Ammon's horn (tissue), 1 donor: ENCODE results near the gene PRRG2.

Experiments used
- DNase-seq: peaks from one replicate; pipeline ENCODE4 v3.0.0-alpha.2; 2016; ENCODE audit warnings: low spot score

PRRG2 gene

DNA sequence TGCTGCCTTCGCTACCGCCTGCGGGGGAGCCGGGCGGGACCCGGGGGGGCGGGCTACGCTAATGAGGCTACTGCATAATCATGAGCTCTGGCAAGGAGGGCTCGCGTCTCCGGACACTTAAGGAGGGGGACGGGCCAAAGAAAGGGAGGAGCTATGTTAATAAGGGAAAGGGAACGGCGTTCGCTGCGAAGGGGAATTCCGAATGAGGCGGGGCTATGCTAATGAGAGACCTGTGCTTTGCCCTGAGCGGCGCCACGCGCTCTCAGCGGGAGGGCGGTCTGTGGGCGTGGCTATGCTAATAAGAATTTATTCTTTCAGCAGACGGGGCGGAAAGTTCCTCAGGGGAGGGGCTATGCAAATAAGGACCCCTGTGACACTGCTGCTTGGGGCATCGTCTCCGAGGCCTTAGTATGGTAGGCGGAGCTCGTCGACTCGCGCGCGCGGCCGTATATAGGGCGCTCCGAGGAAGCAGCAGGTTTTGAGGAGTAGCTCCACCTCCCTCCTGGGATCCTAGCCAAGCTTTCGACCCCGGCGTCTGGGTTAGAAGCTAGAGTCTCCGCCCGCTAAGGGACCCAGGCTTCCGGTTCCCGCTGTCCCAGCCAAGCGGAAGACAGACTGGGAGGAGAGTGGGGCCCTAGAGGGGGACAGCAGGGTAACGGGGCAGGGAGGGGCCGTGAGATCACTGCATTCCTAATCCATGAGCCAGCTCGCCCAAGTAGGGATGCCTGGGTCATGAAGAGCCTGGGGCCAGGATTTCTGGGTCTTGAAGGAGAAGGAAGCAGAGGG lies 59.2 kb downstream of the PRRG2 start, which contains the start of gene RRAS:
Gene RRAS, minus strand, starts transcription at position 31 of the 786 bp plus-strand sequence. CDS start 45 bp downstream, outside the sequence.
- peak; percentile 100 for DNase-seq
